GM21737 (cell line): Measurements from ENCODE around the gene ADGRF5.

Experiments
- ATAC-seq: cut with Tn5 transposase; IDR thresholded peaks from one replicate; pipeline ENCODE4 v1.9.1; 2021; ENCODE audit warnings: mild to moderate bottlenecking, moderate library complexity; ENCODE audit not compliant: unreplicated experiment

ADGRF5 gene, protein sequence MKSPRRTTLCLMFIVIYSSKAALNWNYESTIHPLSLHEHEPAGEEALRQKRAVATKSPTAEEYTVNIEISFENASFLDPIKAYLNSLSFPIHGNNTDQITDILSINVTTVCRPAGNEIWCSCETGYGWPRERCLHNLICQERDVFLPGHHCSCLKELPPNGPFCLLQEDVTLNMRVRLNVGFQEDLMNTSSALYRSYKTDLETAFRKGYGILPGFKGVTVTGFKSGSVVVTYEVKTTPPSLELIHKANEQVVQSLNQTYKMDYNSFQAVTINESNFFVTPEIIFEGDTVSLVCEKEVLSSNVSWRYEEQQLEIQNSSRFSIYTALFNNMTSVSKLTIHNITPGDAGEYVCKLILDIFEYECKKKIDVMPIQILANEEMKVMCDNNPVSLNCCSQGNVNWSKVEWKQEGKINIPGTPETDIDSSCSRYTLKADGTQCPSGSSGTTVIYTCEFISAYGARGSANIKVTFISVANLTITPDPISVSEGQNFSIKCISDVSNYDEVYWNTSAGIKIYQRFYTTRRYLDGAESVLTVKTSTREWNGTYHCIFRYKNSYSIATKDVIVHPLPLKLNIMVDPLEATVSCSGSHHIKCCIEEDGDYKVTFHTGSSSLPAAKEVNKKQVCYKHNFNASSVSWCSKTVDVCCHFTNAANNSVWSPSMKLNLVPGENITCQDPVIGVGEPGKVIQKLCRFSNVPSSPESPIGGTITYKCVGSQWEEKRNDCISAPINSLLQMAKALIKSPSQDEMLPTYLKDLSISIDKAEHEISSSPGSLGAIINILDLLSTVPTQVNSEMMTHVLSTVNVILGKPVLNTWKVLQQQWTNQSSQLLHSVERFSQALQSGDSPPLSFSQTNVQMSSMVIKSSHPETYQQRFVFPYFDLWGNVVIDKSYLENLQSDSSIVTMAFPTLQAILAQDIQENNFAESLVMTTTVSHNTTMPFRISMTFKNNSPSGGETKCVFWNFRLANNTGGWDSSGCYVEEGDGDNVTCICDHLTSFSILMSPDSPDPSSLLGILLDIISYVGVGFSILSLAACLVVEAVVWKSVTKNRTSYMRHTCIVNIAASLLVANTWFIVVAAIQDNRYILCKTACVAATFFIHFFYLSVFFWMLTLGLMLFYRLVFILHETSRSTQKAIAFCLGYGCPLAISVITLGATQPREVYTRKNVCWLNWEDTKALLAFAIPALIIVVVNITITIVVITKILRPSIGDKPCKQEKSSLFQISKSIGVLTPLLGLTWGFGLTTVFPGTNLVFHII (N-terminal part only)

GRCh38 chr6:46921731-46922130 lies at the start of gene ADGRF5:
ADGRF5 (minus strand) TSS chr6:46921938; CDS start chr6:46906762, 15,176 bp downstream.
- no peak for ATAC-seq

GRCh38 chr6:46969206-46969605 lies 47.5 kb upstream of the ADGRF5 start:
- no peak for ATAC-seq

- ATAC-seq: no peak
These were observed 46.1 kb upstream of the ADGRF5 start for GRCh38 chr6:46967826-46968349.

DNA sequence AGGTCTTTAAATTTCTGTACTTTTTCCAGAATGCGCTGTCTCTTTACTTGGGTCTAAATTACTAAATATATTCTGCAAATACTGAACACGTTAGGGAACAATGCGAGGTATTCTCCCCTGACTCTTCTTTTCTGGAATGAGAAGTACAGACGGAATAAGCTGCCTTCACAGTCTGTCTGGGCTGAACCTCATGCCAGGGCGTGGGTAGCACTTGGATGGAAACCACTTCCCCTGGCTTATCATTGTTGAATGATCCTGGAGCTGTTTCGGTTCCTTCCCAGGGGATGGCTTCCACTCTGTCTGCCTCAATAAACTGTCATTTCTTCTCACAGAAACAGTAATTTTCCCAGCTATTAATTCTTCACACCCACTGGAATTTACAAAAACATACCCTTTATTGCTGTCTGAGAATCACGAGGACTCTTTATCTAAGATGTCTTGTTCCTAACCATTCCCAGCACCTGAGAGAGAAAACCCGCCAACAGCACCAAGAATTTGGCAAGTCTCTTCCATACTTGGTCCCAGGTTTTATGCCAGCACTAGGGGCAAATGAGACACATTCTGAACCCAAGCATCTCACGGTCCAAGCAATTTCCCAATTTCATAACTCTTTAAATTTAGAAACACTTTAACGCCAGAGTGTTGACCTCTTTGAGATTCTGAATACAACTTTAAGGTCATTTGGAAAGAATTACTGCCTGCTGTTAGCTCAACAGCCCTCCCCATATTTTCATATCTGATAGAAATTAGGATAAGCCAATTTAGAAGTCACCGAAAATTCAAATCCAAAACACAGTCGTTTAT lies 43.2 kb upstream of the ADGRF5 start:
- no peak for ATAC-seq

DNA sequence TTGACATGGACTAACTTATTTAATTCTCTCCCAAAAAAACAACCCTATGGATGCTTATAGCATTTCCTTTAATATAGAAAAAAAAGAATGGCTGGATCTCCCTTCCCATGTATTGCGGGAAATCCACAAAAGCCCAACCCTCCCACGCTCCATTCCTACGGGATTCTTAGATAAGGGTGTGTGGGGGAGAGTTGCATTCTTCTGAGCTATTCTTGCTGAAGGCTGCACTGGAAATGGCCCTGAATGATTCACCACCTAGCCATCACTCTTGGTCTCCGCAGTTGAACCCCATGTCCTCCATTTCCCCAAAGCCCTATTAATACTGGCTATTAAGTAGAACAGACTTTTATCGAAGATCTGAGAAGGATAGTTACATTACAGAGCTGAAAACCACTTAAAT lies 41.9 kb upstream of the ADGRF5 start:
- no peak for ATAC-seq

DNA sequence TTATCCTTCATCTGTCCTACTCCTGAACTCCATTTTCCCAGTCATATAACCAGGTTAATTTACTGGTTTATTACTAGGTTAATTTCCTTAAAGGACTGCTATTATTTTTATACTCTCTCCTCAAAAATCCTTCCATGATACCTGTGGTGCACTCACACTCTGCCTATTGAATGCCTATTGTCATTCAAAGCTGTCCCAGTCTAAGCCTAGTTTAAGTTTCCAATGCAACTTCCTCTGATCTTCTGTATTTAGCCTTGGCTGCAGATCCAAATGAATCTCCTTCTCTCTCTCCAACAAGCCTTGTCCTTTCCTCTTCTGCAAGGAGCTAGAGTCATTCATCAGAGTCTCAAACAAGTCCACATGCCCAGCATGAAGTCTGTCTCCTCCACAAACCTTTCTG lies 41.3 kb upstream of the ADGRF5 start:
- no peak for ATAC-seq

DNA sequence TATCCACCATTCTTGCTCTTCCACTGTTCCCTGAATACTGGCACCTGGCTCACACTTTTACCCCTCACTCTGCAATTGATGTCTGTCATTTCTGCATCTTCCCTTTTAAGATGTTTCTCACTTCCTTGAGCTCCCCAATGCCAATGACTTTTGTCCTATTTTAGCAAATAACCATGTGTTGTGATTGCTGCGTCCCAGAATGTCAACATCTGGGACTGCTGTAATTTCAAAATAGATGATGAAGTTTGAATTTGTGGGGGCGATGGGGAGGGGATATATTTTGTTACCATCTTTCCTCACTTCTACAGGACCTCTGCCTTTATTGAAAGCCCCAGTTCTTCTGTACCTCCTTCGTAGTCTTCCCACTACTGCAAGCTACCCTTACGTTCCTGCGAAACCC lies 40.0 kb upstream of the ADGRF5 start:
- ATAC-seq: no peak

GRCh38 chr6:46961232-46961631 lies 39.5 kb upstream of the ADGRF5 start:
- ATAC-seq: no peak

GRCh38 chr6:46959419-46959818 lies 37.7 kb upstream of the ADGRF5 start:
- no peak for ATAC-seq

GRCh38 chr6:46956409-46956808 lies 34.7 kb upstream of the ADGRF5 start:
- no peak for ATAC-seq

- ATAC-seq: no peak
These were observed 33.2 kb upstream of the ADGRF5 start for GRCh38 chr6:46954837-46955451.

DNA sequence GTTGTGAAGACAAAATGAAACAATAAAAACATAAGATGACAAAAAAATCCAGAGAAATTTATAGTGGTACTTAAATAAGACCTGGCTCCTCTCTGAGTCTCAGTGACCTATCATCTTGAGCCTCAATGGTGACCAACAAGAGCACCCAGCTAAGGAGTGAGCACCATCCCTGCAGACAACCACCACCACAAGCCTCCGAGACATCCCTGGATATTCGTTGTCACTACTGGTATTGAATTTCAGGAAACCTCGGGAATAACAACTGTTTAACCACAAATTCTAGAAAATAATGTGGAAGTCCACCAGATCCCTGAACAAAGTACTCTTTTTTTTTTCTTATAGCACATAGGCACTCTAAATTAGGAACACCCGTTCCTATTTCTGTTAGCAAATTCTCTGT lies 32.2 kb upstream of the ADGRF5 start:
- ATAC-seq: no peak

DNA sequence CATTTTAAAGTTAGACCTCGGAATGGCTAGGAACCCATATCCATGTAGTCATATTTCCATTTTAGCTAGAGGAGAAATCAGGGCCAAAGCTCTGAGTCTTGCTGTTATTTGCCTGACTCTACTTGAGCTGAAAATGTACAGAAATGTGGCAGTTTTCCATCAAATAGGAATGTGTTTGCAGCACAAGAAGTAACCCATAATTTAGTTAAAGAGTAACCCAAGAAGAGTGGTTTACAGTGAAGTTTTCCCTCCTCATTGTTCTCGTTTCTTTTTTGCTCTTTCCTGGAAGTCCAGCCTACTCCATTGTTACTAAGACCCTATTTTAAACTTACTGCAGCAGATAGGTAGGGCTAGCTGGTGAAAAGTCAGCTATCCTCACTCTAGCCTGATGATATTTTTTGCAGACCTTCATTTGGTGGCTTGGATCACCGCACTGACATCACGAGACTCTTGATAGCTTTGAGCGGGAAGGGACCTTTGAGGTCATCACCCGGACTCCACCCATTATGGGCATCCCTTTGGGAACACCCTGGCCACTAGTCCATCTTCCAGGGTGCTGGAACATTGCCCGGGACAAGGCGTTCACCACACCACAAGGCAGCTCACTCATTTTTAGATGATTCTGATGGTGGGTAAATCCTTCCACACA lies 28.0 kb upstream of the ADGRF5 start:
- ATAC-seq: no peak

GRCh38 chr6:46948699-46949098 lies 27.0 kb upstream of the ADGRF5 start:
- ATAC-seq: no peak

GRCh38 chr6:46947497-46947896 lies 25.8 kb upstream of the ADGRF5 start:
- ATAC-seq: no peak

DNA sequence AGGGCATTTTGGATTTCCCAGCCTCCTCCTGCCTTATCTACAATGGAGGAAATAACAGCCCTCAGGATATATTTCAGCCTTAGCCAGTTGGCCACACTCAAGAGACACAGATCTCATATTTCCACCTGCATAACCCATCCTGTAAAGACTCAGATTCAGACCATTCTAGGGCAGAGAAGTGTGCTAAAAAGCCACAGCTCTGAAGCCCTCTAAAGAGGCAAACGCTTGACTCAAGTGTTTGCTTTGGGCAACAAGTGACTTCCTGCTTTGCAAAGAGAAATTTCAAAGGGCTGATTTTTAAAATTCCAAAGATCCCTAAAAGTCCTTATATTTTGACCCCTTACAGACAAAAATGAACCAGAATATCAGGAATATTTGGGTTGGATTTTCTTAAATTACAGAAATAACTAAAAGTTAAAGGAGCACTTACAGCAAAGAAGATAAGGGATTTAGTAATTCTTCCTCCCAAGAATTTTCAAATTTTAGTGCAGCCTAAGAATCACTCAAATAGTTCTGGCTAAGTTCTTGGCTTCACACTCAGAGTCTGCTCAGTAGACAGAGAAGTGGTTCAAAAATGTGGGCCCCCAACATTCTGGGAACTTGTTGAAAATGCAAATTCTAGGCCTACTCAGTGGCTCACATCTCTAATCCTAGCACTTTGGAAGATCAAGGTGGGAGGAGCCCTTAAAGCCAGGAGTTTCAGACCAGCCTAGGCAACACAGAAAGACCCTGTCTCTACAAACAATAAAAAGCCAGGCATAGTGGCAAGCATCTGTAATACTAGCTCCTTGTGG lies 18.9 kb upstream of the ADGRF5 start:
- ATAC-seq: no peak

DNA sequence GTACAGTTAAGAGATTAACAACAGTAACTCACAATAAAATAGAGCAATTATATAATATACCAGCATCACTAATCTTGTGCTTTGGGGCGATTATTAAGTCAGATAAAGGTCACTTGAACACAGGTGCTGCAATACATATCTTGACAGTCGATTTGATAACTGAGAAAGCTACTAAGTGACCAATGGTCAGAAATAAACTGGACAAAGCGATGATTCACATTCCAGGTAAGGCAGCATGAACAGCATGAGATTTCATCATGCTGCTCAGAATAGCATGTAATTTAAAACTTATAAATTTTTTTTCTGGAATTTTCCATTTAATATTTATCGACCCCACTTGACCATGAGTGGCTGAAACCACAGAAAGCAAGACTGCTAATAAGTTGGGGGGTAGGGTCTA lies 15.9 kb upstream of the ADGRF5 start:
- no peak for ATAC-seq

DNA sequence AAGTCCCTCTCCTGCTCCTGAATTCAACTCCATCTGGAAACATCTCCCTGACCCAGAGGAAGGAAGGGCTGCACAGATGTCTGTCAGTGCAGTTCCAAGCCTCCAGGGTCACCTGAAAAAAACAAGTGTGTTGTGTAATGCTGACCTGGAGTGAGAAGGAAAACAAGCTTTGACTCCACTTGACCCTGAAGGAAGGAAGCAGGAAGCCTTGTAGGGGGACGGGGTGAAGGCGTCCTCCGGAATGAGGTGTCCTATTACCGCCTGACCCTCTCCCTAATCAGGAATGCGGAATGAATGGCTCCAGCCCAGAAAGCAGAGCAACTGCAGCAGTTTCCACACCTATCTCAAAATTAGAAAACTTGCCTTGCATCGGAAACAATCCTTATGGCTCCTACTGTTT lies 13.9 kb upstream of the ADGRF5 start:
- no peak for ATAC-seq
